ENCODE measurements around the gene SLC35F3. TPM values are rescaled to one million over a fixed set of nuclear protein-coding genes. Genes with fewer than 3 reads are reported as not detected.

The SLC35F3 gene
- total RNA-seq, 1 experiment from 2014 or later: 22.7 TPM

DNA sequence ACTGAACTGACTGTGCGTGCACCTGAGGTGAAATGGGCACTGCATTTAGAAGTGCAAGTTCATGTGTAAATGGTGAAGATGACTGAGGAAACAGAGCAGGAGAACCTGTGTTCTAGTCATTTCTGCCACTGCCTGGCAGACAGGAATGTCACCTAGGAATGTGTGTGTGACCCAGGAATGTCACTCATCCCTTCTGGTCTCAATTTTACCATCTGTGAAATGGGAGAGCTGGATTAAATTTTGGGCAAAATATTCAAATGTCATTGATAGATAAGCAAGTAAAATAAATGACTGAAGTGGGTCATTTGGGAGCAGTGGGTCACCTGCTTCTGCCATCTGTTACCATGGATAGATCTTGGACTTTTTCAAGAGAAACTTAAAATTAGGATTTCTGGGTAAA is 42.2 kb downstream of the SLC35F3 start:
- CTCF ChIA-PET: no interaction called here
- TF ChIP-seq EZH2 (IDR thresholded peaks at IDR 0.05; ENCODE audit: borderline replicate concordance, low read depth, low read length, poor library complexity, severe bottlenecking): no peak
- TF ChIP-seq, protein P1, sequence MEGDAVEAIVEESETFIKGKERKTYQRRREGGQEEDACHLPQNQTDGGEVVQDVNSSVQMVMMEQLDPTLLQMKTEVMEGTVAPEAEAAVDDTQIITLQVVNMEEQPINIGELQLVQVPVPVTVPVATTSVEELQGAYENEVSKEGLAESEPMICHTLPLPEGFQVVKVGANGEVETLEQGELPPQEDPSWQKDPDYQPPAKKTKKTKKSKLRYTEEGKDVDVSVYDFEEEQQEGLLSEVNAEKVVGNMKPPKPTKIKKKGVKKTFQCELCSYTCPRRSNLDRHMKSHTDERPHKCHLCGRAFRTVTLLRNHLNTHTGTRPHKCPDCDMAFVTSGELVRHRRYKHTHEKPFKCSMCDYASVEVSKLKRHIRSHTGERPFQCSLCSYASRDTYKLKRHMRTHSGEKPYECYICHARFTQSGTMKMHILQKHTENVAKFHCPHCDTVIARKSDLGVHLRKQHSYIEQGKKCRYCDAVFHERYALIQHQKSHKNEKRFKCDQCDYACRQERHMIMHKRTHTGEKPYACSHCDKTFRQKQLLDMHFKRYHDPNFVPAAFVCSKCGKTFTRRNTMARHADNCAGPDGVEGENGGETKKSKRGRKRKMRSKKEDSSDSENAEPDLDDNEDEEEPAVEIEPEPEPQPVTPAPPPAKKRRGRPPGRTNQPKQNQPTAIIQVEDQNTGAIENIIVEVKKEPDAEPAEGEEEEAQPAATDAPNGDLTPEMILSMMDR (conservative IDR thresholded peaks at IDR 0.05; ENCODE audit: low read depth, low read length): no peak
- POLR2A ChIA-PET (ENCODE audit: low non-redundant PET): no interaction called here

DNA sequence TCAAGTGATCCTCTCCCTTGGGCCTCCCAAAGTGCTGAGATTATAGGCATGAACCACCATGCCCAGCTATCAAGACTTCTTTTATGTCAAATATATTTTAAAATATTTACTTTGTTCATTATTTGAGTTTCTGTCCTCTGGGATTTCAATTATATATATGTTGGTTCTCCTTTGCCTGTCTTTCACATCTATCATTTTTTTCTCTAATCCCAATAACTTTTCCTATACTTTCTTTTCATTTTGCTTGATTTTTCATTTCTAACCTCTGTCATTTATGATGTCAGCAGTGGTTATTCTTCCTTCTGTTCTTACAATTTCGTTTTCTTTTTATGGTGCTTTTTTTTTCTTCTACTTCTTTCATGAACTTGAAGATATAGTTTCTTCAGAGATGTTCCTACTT is 47.3 kb downstream of the SLC35F3 start:
- TF ChIP-seq, protein P1 (conservative IDR thresholded peaks at IDR 0.05; ENCODE audit: low read depth, low read length): no peak
- TF ChIP-seq EZH2 (IDR thresholded peaks at IDR 0.05; ENCODE audit: borderline replicate concordance, low read depth, low read length, poor library complexity, severe bottlenecking): no peak

More for the DNA sequence above, 42.2 kb downstream of the SLC35F3 start:
- Histone ChIP-seq H3K9me3 (ENCODE audit: low read depth, low read length, poor library complexity, severe bottlenecking) (no peaks in the 10 kb centered on the region), H3K27me3 (replicated peaks; ENCODE audit: insufficient read depth, low read depth, low read length, poor library complexity) (peaks cover 42% of the 10 kb centered on the region), H3K36me3 (ENCODE audit: insufficient read depth, low read length, poor library complexity, severe bottlenecking) (no peaks in the 10 kb centered on the region), H3K4me1 (ENCODE audit: insufficient read depth, low read length, poor library complexity, severe bottlenecking) (no peaks in the 10 kb centered on the region), H3K27ac (ENCODE audit: low read depth, low read length, poor library complexity, severe bottlenecking) (no peak overlapping the region), H3K4me3 (ENCODE audit: low read depth, low read length, poor library complexity, severe bottlenecking) (no peak overlapping the region)
- intact Hi-C loops (cut with micrococcal nuclease; ENCODE audit: unreplicated experiment): no loop called here
- no peak for DNase-seq (ENCODE audit: low spot score)
- BruUV-seq (replicated peaks): no TSS peak

DNA sequence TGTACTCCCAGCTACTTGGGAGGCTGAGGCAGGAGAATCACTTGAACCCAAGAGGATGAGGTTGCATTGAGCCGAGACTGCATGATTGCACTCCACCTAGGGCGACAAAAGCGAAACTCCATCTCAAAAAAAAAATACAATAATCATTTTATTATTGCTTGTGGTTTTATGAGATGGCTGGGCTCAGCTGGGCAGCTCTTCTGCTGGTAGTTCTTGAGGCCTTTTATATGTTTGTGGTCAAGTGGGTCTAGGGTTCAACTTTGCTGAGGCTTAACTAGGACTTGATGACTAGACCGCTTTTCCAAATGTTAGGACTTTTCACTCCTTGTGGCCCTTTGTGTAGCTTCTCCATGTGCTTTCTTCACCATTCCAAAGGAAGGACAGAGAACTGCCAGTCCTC is 53.2 kb downstream of the SLC35F3 start:
- Histone ChIP-seq H3K4me1 (ENCODE audit: insufficient read depth, low read length, poor library complexity, severe bottlenecking) (no peaks in the 10 kb centered on the region), H3K36me3 (ENCODE audit: insufficient read depth, low read length, poor library complexity, severe bottlenecking) (no peaks in the 10 kb centered on the region), H3K9me3 (ENCODE audit: low read depth, low read length, poor library complexity, severe bottlenecking) (no peaks in the 10 kb centered on the region), H3K4me3 (ENCODE audit: low read depth, low read length, poor library complexity, severe bottlenecking) (no peak overlapping the region), H3K27me3 (replicated peaks; ENCODE audit: insufficient read depth, low read depth, low read length, poor library complexity) (peaks cover 14% of the 10 kb centered on the region), H3K27ac (ENCODE audit: low read depth, low read length, poor library complexity, severe bottlenecking) (no peak overlapping the region)
- BruUV-seq (replicated peaks): no TSS peak
- intact Hi-C loops (cut with micrococcal nuclease; ENCODE audit: unreplicated experiment): no loop called here
- TF ChIP-seq, protein P1 (conservative IDR thresholded peaks at IDR 0.05; ENCODE audit: low read depth, low read length): no peak
- no peak for TF ChIP-seq EZH2 (IDR thresholded peaks at IDR 0.05; ENCODE audit: borderline replicate concordance, low read depth, low read length, poor library complexity, severe bottlenecking)
- no peak for DNase-seq (ENCODE audit: low spot score)
- ChIA-PET POLR2A (ENCODE audit: low non-redundant PET) (no interaction called here), CTCF (no interaction called here)

More for the DNA sequence above, 47.3 kb downstream of the SLC35F3 start:
- Histone ChIP-seq H3K9me3 (ENCODE audit: low read depth, low read length, poor library complexity, severe bottlenecking) (peaks cover 7% of the 10 kb centered on the region), H3K4me1 (ENCODE audit: insufficient read depth, low read length, poor library complexity, severe bottlenecking) (no peaks in the 10 kb centered on the region), H3K27me3 (replicated peaks; ENCODE audit: insufficient read depth, low read depth, low read length, poor library complexity) (peaks cover 35% of the 10 kb centered on the region), H3K4me3 (ENCODE audit: low read depth, low read length, poor library complexity, severe bottlenecking) (no peak overlapping the region), H3K36me3 (ENCODE audit: insufficient read depth, low read length, poor library complexity, severe bottlenecking) (no peaks in the 10 kb centered on the region), H3K27ac (ENCODE audit: low read depth, low read length, poor library complexity, severe bottlenecking) (no peak overlapping the region)
- CTCF ChIA-PET: no interaction called here
- intact Hi-C loops (cut with micrococcal nuclease; ENCODE audit: unreplicated experiment): no loop called here
- POLR2A ChIA-PET (ENCODE audit: low non-redundant PET): no interaction called here
- BruUV-seq (replicated peaks): no TSS peak
- DNase-seq (ENCODE audit: low spot score): no peak
